ENCODE results near the gene SUSD4.
A peak's percentile ranks its signal among the peaks of the same experiment; 100 is the strongest.

SUSD4 gene

GRCh38 chr1:223245411-223245810 is 118.6 kb downstream of the SUSD4 start:
- WGBS, 2 donors (ENCODE audit: extremely low coverage in 2 of 2, insufficient read length in 2 of 2, insufficient replicate concordance in 1 of 2): no CpG with 5 or more reads among the region's 5 CpGs

DNA sequence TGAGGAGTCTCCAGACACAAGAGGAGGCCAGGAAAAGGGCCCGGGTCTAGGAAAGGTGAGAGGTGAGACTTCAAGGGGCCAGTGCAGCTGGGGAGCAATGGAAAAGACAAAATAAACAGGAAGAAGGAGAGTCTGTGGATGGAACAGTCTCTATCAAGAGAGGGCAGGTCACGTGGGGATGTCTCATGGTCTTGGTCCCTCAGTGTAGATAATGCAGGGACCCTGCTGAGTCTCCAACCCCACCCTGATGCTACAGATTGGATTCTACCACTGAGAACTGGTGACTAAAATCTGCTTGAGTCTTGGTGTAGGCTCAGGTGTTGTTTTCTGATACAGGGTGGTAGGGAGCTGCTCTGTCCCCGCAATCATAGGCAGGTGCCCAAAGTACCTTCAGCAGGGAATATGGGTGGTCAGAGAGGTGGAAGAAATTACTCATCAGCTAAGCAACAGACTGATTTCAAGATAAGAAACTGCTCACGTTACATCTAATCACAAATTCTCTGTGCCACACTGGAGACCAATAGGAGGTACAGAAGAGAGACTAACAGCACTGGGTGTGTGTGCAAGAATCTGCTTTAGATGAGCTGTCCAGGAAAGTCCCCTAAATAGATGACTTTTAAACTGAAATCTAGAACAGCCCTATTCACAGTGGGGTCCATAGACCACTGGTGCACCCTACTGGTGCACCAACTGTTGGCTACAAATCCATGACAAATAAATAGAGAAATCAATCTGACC is 119.4 kb downstream of the SUSD4 start:
- H3K18ac ChIP-seq (ENCODE audit: low read length): no peak overlapping the region
- H3K36me3 ChIP-seq (replicated peaks in 1 of 2; ENCODE audit: control insufficient read depth in 2 of 2, insufficient read depth in 2 of 2, low read length in 2 of 2): no peaks in the 10 kb centered on the region
- H2BK15ac ChIP-seq (ENCODE audit: low read length): no peak overlapping the region
- H4K8ac ChIP-seq (ENCODE audit: low read depth, low read length): no peak overlapping the region
- H3K79me1 ChIP-seq (ENCODE audit: low read depth, low read length): no peaks in the 10 kb centered on the region
- no peak overlapping the region for H3K4me2 ChIP-seq (ENCODE audit: insufficient read depth, low read length, poor library complexity, severe bottlenecking)
- H2BK5ac ChIP-seq (ENCODE audit: low read length): no peak overlapping the region
- peaks cover 0 to 3% (median 0%) of the 10 kb centered on the region in 3 experiments for H3K27me3 ChIP-seq (ENCODE audit: control insufficient read depth in 3 of 3, insufficient read depth in 3 of 3, low read depth in 1 of 3, low read length in 3 of 3)
- no peak overlapping the region for H2AK5ac ChIP-seq (ENCODE audit: low read depth, low read length)
- no peak overlapping the region for H2AFZ ChIP-seq (ENCODE audit: low read length)
- no peak overlapping the region for H3K14ac ChIP-seq (ENCODE audit: low read length)
- H3K27ac ChIP-seq (replicated peaks; ENCODE audit: low read length): no peak overlapping the region
- H3K9ac ChIP-seq (ENCODE audit: low read depth, low read length, poor library complexity): no peak overlapping the region
- no peaks in the 10 kb centered on the region for H3K9me3 ChIP-seq (replicated peaks in 1 of 2; ENCODE audit: control insufficient read depth in 2 of 2, insufficient read depth in 1 of 2, low read depth in 1 of 2, low read length in 2 of 2)
- peaks cover 0 to 2% of the 10 kb centered on the region in 2 donors for H3K4me1 ChIP-seq (ENCODE audit: control insufficient read depth in 2 of 2, insufficient read depth in 1 of 2, low read depth in 1 of 2, low read length in 2 of 2)
- H4K91ac ChIP-seq (ENCODE audit: low read depth, low read length, poor library complexity): no peak overlapping the region
- H2BK12ac ChIP-seq (ENCODE audit: low read length): no peak overlapping the region
- no peak overlapping the region for H2BK120ac ChIP-seq (ENCODE audit: low read depth, low read length)
- no peak overlapping the region for H3K23ac ChIP-seq (ENCODE audit: low read depth, low read length, poor library complexity)
- no peak overlapping the region for H3K4me3 ChIP-seq (ENCODE audit: low read length in 2 of 2)
- no peak overlapping the region for H3K4ac ChIP-seq (ENCODE audit: low read length)
- WGBS, 2 donors (ENCODE audit: extremely low coverage in 2 of 2, insufficient read length in 2 of 2, insufficient replicate concordance in 1 of 2): no CpG with 5 or more reads among the region's 4 CpGs
- DNase-seq (ENCODE audit: low spot score): no peak

More at GRCh38 chr1:223245411-223245810, 118.6 kb downstream of the SUSD4 start:
- Histone ChIP-seq H3K4me2 (ENCODE audit: insufficient read depth, low read length, poor library complexity, severe bottlenecking) (no peak overlapping the region), H3K27me3 (ENCODE audit: control insufficient read depth in 3 of 3, insufficient read depth in 3 of 3, low read depth in 1 of 3, low read length in 3 of 3) (peaks cover 0 to 3% (median 0%) of the 10 kb centered on the region in 3 experiments), H3K36me3 (replicated peaks in 1 of 2; ENCODE audit: control insufficient read depth in 2 of 2, insufficient read depth in 2 of 2, low read length in 2 of 2) (no peaks in the 10 kb centered on the region), H3K23ac (ENCODE audit: low read depth, low read length, poor library complexity) (no peak overlapping the region), H2BK15ac (ENCODE audit: low read length) (no peak overlapping the region), H3K18ac (ENCODE audit: low read length) (peak overlapping the region; percentile 60), H2BK5ac (ENCODE audit: low read length) (no peak overlapping the region), H4K8ac (ENCODE audit: low read depth, low read length) (no peak overlapping the region), H2BK120ac (ENCODE audit: low read depth, low read length) (no peak overlapping the region), H2AFZ (ENCODE audit: low read length) (no peak overlapping the region), H3K79me1 (ENCODE audit: low read depth, low read length) (no peaks in the 10 kb centered on the region), H3K9ac (ENCODE audit: low read depth, low read length, poor library complexity) (no peak overlapping the region), H3K14ac (ENCODE audit: low read length) (no peak overlapping the region), H2BK12ac (ENCODE audit: low read length) (no peak overlapping the region), H2AK5ac (ENCODE audit: low read depth, low read length) (no peak overlapping the region), H3K27ac (replicated peaks; ENCODE audit: low read length) (no peak overlapping the region), H3K4me3 (ENCODE audit: low read length in 2 of 2) (no peak overlapping the region), H4K91ac (ENCODE audit: low read depth, low read length, poor library complexity) (no peak overlapping the region), H3K4me1 (ENCODE audit: control insufficient read depth in 2 of 2, insufficient read depth in 1 of 2, low read depth in 1 of 2, low read length in 2 of 2) (peaks cover 0 to 2% of the 10 kb centered on the region in 2 donors), H3K4ac (ENCODE audit: low read length) (no peak overlapping the region), H3K9me3 (replicated peaks in 1 of 2; ENCODE audit: control insufficient read depth in 2 of 2, insufficient read depth in 1 of 2, low read depth in 1 of 2, low read length in 2 of 2) (no peaks in the 10 kb centered on the region)
- DNase-seq (ENCODE audit: low spot score): no peak

DNA sequence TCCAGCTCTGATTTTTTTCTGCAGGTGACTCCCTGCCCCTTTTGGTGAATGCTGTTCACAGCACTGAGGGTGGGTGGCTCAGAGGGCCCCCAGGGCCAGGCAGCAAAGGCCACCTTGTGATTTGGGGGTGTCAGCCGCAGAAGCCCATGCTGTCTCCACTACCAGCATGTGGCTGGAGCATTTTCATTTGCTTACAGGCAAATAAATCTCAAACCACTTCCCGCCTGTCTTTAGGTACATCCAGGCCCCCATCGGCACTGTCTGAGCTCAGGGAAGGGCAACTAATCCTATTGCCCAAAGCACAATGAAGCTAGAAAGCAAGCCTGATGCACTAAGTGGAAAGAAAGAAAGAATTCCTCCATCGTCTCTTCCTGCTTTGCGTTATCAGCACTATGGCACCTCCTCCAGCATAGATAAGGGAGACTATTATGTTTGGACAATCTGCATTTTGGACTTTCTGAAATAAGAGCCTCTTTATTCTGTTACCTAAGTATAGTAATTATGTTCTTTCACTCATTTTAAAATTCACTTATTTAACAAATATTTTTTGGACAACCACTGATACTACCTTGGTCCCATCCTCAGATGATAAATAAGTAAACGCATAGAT is 120.4 kb downstream of the SUSD4 start:
- DNase-seq (ENCODE audit: low spot score): no peak
- no peak overlapping the region for H3K9ac ChIP-seq (ENCODE audit: low read depth, low read length, poor library complexity)
- no peak overlapping the region for H2BK12ac ChIP-seq (ENCODE audit: low read length)
- H3K36me3 ChIP-seq (replicated peaks in 1 of 2; ENCODE audit: control insufficient read depth in 2 of 2, insufficient read depth in 2 of 2, low read length in 2 of 2): no peaks in the 10 kb centered on the region
- H3K4me2 ChIP-seq (ENCODE audit: insufficient read depth, low read length, poor library complexity, severe bottlenecking): no peak overlapping the region
- H3K4ac ChIP-seq (ENCODE audit: low read length): no peak overlapping the region
- H4K91ac ChIP-seq (ENCODE audit: low read depth, low read length, poor library complexity): no peak overlapping the region
- H2BK5ac ChIP-seq (ENCODE audit: low read length): no peak overlapping the region
- H3K4me1 ChIP-seq (ENCODE audit: control insufficient read depth in 2 of 2, insufficient read depth in 1 of 2, low read depth in 1 of 2, low read length in 2 of 2): peaks cover 0 to 2% of the 10 kb centered on the region in 2 donors
- H3K79me1 ChIP-seq (ENCODE audit: low read depth, low read length): no peaks in the 10 kb centered on the region
- H4K8ac ChIP-seq (ENCODE audit: low read depth, low read length): no peak overlapping the region
- peak overlapping the region; percentile 38 for H3K18ac ChIP-seq (ENCODE audit: low read length)
- H3K23ac ChIP-seq (ENCODE audit: low read depth, low read length, poor library complexity): no peak overlapping the region
- H3K14ac ChIP-seq (ENCODE audit: low read length): no peak overlapping the region
- H2AFZ ChIP-seq (ENCODE audit: low read length): no peak overlapping the region
- no CpG with 5 or more reads among the region's 6 CpGs for WGBS, 2 donors (ENCODE audit: extremely low coverage in 2 of 2, insufficient read length in 2 of 2, insufficient replicate concordance in 1 of 2)
- no peak overlapping the region for H2BK15ac ChIP-seq (ENCODE audit: low read length)
- H3K27me3 ChIP-seq (ENCODE audit: control insufficient read depth in 3 of 3, insufficient read depth in 3 of 3, low read depth in 1 of 3, low read length in 3 of 3): peaks cover 0 to 3% (median 0%) of the 10 kb centered on the region in 3 experiments
- no peak overlapping the region for H3K4me3 ChIP-seq (ENCODE audit: low read length in 2 of 2)
- H2AK5ac ChIP-seq (ENCODE audit: low read depth, low read length): no peak overlapping the region
- no peak overlapping the region for H3K27ac ChIP-seq (replicated peaks; ENCODE audit: low read length)
- H3K9me3 ChIP-seq (replicated peaks in 1 of 2; ENCODE audit: control insufficient read depth in 2 of 2, insufficient read depth in 1 of 2, low read depth in 1 of 2, low read length in 2 of 2): no peaks in the 10 kb centered on the region
- H2BK120ac ChIP-seq (ENCODE audit: low read depth, low read length): no peak overlapping the region

DNA sequence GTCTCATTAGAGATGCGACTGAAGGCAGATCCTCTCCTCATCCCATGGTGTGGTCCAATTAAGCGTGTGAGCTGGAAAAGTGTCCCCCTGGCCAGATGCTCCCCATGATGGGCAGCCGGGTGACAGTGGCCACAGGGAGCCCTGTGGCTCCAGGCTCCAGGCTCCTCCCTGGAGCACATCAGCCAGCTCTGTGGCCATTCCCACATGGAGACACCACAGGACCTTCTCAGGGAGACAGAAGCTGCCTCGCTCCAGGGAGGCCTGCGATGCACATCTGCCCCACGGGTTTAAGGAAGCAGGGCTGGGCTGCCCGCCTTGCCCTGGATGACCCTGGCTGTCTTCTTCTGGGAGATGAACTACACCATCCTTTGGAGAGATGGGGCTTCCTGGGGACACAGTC is 121.0 kb downstream of the SUSD4 start:
- Histone ChIP-seq H2BK12ac (ENCODE audit: low read length) (no peak overlapping the region), H3K9ac (ENCODE audit: low read depth, low read length, poor library complexity) (no peak overlapping the region), H4K8ac (ENCODE audit: low read depth, low read length) (no peak overlapping the region), H3K4me2 (ENCODE audit: insufficient read depth, low read length, poor library complexity, severe bottlenecking) (no peak overlapping the region), H3K4me1 (ENCODE audit: control insufficient read depth in 2 of 2, insufficient read depth in 1 of 2, low read depth in 1 of 2, low read length in 2 of 2) (peaks cover 0 to 2% of the 10 kb centered on the region in 2 donors), H3K79me1 (ENCODE audit: low read depth, low read length) (no peaks in the 10 kb centered on the region), H3K18ac (ENCODE audit: low read length) (peak overlapping the region; percentile 38), H2BK5ac (ENCODE audit: low read length) (no peak overlapping the region), H3K9me3 (replicated peaks in 1 of 2; ENCODE audit: control insufficient read depth in 2 of 2, insufficient read depth in 1 of 2, low read depth in 1 of 2, low read length in 2 of 2) (no peaks in the 10 kb centered on the region), H3K4me3 (ENCODE audit: low read length in 2 of 2) (no peak overlapping the region), H3K27me3 (ENCODE audit: control insufficient read depth in 3 of 3, insufficient read depth in 3 of 3, low read depth in 1 of 3, low read length in 3 of 3) (peaks cover 0 to 3% (median 0%) of the 10 kb centered on the region in 3 experiments), H4K91ac (ENCODE audit: low read depth, low read length, poor library complexity) (no peak overlapping the region), H3K27ac (replicated peaks; ENCODE audit: low read length) (no peak overlapping the region), H3K23ac (ENCODE audit: low read depth, low read length, poor library complexity) (no peak overlapping the region), H2BK120ac (ENCODE audit: low read depth, low read length) (no peak overlapping the region), H2BK15ac (ENCODE audit: low read length) (no peak overlapping the region), H2AK5ac (ENCODE audit: low read depth, low read length) (no peak overlapping the region), H3K4ac (ENCODE audit: low read length) (no peak overlapping the region), H3K36me3 (replicated peaks in 1 of 2; ENCODE audit: control insufficient read depth in 2 of 2, insufficient read depth in 2 of 2, low read length in 2 of 2) (no peaks in the 10 kb centered on the region), H2AFZ (ENCODE audit: low read length) (no peak overlapping the region), H3K14ac (ENCODE audit: low read length) (no peak overlapping the region)
- DNase-seq (ENCODE audit: low spot score): no peak
- no CpG with 5 or more reads among the region's 7 CpGs for WGBS, 2 donors (ENCODE audit: extremely low coverage in 2 of 2, insufficient read length in 2 of 2, insufficient replicate concordance in 1 of 2)

All from neuronal stem cell (in vitro differentiated cells).